Measurements from ENCODE around the gene UBAC2.

GRCh38 chr13:99380921-99381645 lies 180.4 kb downstream of the UBAC2 start:
- no peak for TF ChIP-seq CTCF (IDR thresholded peaks at IDR 0.05)
- TF ChIP-seq POLR2A (IDR thresholded peaks at IDR 0.05): no peak
- TF ChIP-seq POLR2AphosphoS5 (IDR thresholded peaks at IDR 0.05): no peak
- TF ChIP-seq EP300 (IDR thresholded peaks at IDR 0.05): no peak

All from suprapubic skin (tissue), 4 donors.